HUES48 (cell line): ENCODE measurements around the gene NDUFS3.
"Not testable (repeated sequence)": the region's sequence is repeated elsewhere in the genome, so short reads cannot be mapped to it uniquely, and the experiment has no call there.

ENCODE experiments used
- H3K27ac ChIP-seq: one replicate; pipeline ENCODE4 v1.7.0; 2013; ENCODE audit warnings: low read depth, low read length, inconsistent platforms
- H3K27me3 ChIP-seq: 2 replicates; pipeline ENCODE4 v1.6.1; 2013; ENCODE audit warnings: mild to moderate bottlenecking, low read length; ENCODE audit not compliant: control insufficient read depth, insufficient read depth
- H3K36me3 ChIP-seq: 2 replicates; pipeline ENCODE4 v1.6.1; 2013; ENCODE audit warnings: low read length; ENCODE audit not compliant: control insufficient read depth, insufficient read depth
- H3K4me1 ChIP-seq: 2 replicates; pipeline ENCODE4 v1.6.1; 2013; ENCODE audit warnings: mild to moderate bottlenecking, low read length; ENCODE audit not compliant: control insufficient read depth, insufficient read depth
- H3K4me3 ChIP-seq: 2 replicates; pipeline ENCODE4 v1.5.1; 2013; ENCODE audit warnings: mild to moderate bottlenecking, low read depth, low read length
- H3K9ac ChIP-seq: 2 replicates; pipeline ENCODE4 v1.6.1; 2013; ENCODE audit warnings: mild to moderate bottlenecking, low read depth, low read length, moderate library complexity
- H3K9me3 ChIP-seq: 2 replicates; pipeline ENCODE4 v1.6.1; 2013; ENCODE audit warnings: low read length; ENCODE audit not compliant: control insufficient read depth, insufficient read depth

NDUFS3 gene

DNA sequence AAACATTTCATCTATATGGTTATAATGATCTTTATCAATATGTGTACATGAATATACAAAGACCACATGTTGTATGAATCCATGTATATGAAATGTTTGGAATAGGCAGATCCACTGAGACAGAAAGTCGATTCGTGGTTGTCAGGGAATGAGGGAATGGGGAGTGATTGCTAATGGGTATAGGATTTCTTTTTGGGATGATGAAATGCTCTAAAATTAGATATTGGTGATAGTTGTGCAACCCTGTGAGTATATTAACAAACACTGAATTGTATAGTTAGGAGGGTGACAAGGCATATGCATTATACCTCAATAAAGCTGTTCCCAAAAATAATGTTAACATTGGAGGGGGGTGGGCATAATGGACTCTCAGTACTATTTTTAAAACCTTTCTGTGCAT, 18.4 kb upstream of the NDUFS3 start:
- H3K4me3 ChIP-seq = no peak overlapping the region
- no peaks in the 10 kb centered on the region for H3K9me3 ChIP-seq
- H3K36me3 ChIP-seq = no peaks in the 10 kb centered on the region
- no peaks in the 10 kb centered on the region for H3K4me1 ChIP-seq
- no peaks in the 10 kb centered on the region for H3K27me3 ChIP-seq
- no peak overlapping the region for H3K27ac ChIP-seq
- H3K9ac ChIP-seq = no peak overlapping the region

DNA sequence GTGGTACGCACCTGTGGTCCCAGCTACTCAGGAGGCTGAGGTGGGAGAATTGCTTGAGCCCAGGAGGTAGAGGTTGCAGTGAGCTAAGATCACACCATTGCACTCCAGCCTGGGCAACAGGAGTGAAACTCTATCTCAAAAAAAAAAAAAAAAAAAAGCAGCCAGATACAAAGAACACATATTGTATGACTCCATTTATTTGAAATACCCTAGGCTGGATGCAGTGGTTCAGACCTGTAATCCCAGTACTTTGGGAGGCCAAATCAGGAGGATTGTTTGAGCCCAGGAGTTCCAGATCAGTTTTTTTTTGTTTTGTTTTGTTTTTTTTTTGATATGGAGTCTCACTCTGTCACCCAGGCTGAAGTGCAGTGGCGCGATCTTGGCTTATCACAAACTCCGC, 16.5 kb upstream of the NDUFS3 start:
- not testable (repeated sequence) for H3K4me1 ChIP-seq, H3K9me3 ChIP-seq, H3K27me3 ChIP-seq, H3K9ac ChIP-seq, H3K27ac ChIP-seq, H3K36me3 ChIP-seq, H3K4me3 ChIP-seq

DNA sequence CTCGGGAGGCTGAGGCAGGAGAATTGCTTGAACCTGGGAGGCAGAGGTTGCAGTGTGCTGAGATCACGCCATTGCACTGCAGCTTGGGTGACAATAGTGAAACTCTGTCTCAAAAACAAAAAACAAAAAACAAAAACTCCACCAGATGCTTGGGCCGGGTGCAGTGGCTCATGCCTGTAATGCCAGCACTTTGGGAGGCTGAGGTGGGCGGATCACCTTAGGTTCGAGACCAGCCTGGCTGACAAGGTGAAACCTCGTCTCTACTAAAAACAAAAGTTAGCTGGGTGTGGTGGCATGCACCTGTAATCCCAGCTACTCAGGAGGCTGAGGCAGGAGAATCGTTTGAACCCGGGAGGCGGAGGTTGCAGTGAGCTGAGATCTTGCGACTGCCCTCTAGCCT, 14.5 kb upstream of the NDUFS3 start:
- not testable (repeated sequence) for H3K9me3 ChIP-seq, H3K4me3 ChIP-seq, H3K27ac ChIP-seq, H3K27me3 ChIP-seq, H3K9ac ChIP-seq, H3K36me3 ChIP-seq, H3K4me1 ChIP-seq

DNA sequence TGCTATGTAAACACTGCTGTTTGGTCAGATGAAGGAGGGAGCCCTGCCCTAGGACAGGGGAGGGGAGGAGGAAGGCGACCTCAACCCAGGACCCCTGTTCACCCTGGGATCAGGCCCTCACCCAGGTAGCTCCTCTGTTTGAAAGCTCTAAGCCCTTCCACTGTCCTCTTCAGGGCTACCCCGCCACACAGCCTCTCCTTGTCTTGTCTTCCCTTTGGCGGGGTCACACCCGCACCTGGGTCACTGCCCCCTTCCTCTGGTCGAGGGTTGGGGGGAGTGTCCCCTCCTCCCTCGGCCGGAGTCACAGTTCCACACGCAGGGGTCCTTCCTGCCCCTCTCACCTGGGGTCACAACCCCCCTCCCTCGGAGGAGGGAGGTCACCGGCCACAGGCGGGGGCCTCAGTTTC, 13.9 kb upstream of the NDUFS3 start:
- Histone ChIP-seq H3K4me3 (peak overlapping the region; percentile 86), H3K27ac (no peak overlapping the region), H3K27me3 (no peaks in the 10 kb centered on the region), H3K9ac (peak overlapping the region; percentile 84; the same call in 1 of the 2 replicates), H3K36me3 (peaks cover 7% of the 10 kb centered on the region), H3K4me1 (no peaks in the 10 kb centered on the region; the same call in 1 of the 2 replicates), H3K9me3 (no peaks in the 10 kb centered on the region)

DNA sequence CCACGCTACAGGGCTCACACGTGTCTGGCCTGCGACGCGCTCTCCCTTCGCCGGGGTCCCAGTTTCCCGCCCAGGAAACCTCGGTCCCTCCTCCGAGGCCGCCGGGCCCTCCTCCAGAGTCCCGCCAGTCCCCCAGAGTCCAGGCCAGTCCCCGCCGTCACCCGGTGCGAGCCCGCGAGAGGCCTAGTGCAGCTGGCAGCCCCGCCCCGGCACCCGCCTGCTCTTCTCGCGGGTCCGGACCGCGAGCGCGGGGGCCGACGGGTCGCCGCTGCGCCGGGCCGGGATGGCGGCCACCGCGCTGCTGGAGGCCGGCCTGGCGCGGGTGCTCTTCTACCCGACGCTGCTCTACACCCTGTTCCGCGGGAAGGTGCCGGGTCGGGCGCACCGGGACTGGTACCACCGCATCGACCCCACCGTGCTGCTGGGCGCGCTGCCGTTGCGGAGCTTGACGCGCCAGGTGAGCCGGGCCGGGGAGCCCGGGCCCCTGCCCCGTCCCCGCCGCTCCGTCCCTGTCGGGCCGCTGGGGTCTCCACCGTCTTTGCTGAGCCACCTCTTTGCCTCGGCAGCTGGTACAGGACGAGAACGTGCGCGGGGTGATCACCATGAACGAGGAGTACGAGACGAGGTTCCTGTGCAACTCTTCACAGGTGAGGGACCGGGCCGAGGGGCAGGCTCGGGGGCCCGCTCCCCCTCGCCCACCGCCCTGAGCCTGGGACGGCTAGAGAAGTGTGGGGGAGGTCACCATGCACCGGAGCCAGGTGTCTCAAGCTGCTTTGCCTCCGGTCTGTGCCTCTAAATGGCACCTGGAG, 13.3 kb upstream of the NDUFS3 start, which contains the start of gene PTPMT1:
TSS of gene PTPMT1 (plus strand) at position 260 of the 809 bp plus-strand sequence. CDS start at position 284, 24 bp downstream.
- Histone ChIP-seq H3K4me3 (peak within 1 kb of the TSS; percentile 86), H3K9me3 (no peaks in the 10 kb centered on the region), H3K27me3 (no peaks in the 10 kb centered on the region), H3K27ac (peak within 1 kb of the TSS; percentile 76), H3K36me3 (peaks cover 13% of the 10 kb centered on the region), H3K4me1 (no peaks in the 10 kb centered on the region; the same call in 1 of the 2 replicates), H3K9ac (peak within 1 kb of the TSS; percentile 84)

DNA sequence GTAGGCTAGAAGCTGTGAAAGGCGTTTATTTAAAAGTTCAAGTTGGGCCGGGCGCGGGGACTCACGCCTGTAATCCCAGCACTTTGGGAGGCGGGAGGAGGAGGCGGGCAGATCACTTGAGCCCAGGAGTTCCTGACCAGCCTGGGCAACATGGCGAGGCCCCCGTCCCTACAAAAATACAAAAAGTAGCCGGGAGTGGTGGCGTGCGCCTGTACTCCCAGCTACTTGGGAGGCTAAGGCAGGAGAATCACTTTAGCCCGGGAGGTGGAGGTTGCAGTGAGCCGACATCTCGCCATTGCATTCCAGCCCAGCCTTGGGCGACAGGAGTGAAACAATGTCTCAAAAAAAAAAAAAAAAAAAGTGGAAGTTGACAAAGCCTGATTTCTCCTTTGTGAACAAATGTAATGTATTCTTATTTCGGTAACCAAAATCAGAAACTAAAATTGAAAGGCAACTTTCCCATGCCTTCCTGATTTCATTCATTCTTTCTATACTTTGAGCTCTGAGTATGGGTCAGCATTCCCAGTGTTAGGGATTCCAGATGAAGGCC, 12.7 kb upstream of the NDUFS3 start:
- Histone ChIP-seq H3K4me1 (no peaks in the 10 kb centered on the region; the same call in 1 of the 2 replicates), H3K36me3 (peaks cover 20% of the 10 kb centered on the region), H3K4me3 (peak overlapping the region; percentile 86), H3K9ac (peak overlapping the region; percentile 84), H3K9me3 (no peaks in the 10 kb centered on the region), H3K27ac (peak overlapping the region; percentile 76), H3K27me3 (no peaks in the 10 kb centered on the region)

DNA sequence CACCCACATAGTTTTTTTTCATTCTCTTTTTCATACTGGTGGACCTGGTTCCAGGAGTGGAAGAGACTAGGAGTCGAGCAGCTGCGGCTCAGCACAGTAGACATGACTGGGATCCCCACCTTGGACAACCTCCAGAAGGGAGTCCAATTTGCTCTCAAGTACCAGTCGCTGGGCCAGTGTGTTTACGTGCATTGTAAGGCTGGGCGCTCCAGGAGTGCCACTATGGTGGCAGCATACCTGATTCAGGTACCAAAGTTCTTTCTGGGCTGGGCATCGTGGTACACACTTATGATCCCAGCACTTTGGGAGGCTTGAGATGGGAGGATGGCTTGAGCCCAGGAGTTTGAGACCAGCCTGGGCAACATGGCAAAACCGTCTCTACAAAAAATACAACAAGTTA, 9.2 kb upstream of the NDUFS3 start:
- Histone ChIP-seq H3K4me1 (no peaks in the 10 kb centered on the region; the same call in 1 of the 2 replicates), H3K4me3 (no peak overlapping the region), H3K27me3 (no peaks in the 10 kb centered on the region), H3K9ac (no peak overlapping the region), H3K36me3 (peaks cover 49% of the 10 kb centered on the region), H3K9me3 (no peaks in the 10 kb centered on the region), H3K27ac (no peak overlapping the region)

DNA sequence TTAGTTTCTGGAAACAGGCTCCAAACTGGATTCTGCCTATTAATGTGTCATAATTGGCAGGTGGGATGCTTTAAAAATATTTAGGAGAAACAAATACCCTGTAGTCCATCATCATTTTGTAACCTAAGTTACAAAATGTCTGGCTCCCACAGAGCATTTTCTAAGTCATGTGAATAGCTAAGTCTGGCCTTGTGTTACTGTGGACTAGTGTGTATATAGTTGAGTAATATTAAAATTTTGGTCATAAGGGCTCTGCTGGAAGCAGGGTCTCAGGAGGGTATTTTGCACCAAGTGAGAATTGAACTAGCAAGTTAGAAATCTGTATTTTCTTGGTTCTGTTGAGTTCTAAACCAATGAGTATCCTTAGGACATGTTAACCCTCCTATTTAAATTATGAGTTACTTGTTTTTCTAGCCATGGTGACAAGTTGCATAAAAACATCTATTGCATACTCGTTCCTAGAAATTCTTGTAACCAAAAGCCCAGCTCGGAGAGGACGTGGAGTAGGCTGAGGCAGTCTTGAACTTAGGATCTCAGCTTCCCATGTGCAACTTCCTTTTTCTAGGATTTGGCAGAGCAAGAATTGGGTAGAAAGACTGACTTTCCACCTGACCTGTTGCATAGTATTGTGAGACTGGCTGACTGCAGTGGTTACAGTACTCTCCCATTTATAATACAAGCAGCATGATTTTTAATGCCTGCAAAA, 8.1 kb upstream of the NDUFS3 start:
- H3K27me3 ChIP-seq = no peaks in the 10 kb centered on the region
- H3K4me1 ChIP-seq = no peaks in the 10 kb centered on the region; the same call in 1 of the 2 replicates
- no peak overlapping the region for H3K27ac ChIP-seq
- H3K9ac ChIP-seq = no peak overlapping the region
- H3K4me3 ChIP-seq = no peak overlapping the region
- peaks cover 54% of the 10 kb centered on the region for H3K36me3 ChIP-seq
- no peaks in the 10 kb centered on the region for H3K9me3 ChIP-seq

DNA sequence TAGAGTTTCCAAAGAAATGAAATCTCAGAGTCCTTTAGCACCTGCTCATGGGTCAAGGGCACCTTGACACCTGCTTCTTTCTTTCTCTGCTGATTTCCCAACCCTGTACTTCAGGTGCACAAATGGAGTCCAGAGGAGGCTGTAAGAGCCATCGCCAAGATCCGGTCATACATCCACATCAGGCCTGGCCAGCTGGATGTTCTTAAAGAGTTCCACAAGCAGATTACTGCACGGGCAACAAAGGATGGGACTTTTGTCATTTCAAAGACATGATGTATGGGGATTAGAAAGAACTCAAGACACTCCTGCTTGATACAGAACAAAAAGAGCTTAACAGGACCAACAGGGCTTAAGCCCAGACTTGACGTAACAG, 7.5 kb upstream of the NDUFS3 start:
- no peaks in the 10 kb centered on the region for H3K9me3 ChIP-seq
- H3K4me1 ChIP-seq = no peaks in the 10 kb centered on the region; the same call in 1 of the 2 replicates
- no peak overlapping the region for H3K9ac ChIP-seq
- no peak overlapping the region for H3K27ac ChIP-seq
- peaks cover 54% of the 10 kb centered on the region for H3K36me3 ChIP-seq
- no peak overlapping the region for H3K4me3 ChIP-seq
- no peaks in the 10 kb centered on the region for H3K27me3 ChIP-seq

DNA sequence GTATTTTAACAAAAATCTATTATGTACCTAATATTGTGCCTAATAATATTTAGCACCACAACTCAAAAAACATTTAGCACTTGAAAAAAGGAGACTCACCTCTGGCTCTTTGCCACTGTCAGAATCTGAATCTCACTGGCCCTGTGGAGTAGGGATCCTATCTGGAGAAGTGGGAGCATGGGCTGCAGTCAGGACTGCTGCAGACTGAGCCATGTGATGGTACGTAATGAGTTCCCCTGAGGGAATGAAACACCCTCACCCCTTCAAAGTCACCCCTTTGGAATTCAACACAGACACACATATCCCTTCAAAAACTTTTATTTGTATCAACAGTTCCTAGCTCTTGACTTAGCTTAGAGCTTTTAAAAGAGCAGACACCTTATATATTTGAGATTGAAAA, 7.0 kb upstream of the NDUFS3 start:
- no peaks in the 10 kb centered on the region for H3K9me3 ChIP-seq
- H3K9ac ChIP-seq = no peak overlapping the region
- peaks cover 56% of the 10 kb centered on the region for H3K36me3 ChIP-seq
- H3K27me3 ChIP-seq = no peaks in the 10 kb centered on the region
- H3K4me1 ChIP-seq = no peaks in the 10 kb centered on the region
- no peak overlapping the region for H3K4me3 ChIP-seq
- H3K27ac ChIP-seq = no peak overlapping the region
